Fibroblast of the conjunctiva (primary cell): ENCODE results near the gene KIAA1614.
"Not testable (repeated sequence)": the region's sequence is repeated elsewhere in the genome, so short reads cannot be mapped to it uniquely, and the experiment has no call there.

Experiments
- DNase-seq: peaks from one replicate; pipeline ENCODE4 v3.0.0-alpha.2; 2010; ENCODE audit warnings: low read depth

The KIAA1614 gene

GRCh38 chr1:180946056-180946455 is 33.4 kb downstream of the KIAA1614 start:
- DNase-seq, result no peak

- no peak for DNase-seq
Measured at GRCh38 chr1:180946541-180947498, 34.1 kb downstream of the KIAA1614 start.

- no peak for DNase-seq
Measured at GRCh38 chr1:180947499-180947885, 34.8 kb downstream of the KIAA1614 start.

GRCh38 chr1:180947901-180948640 is 35.4 kb downstream of the KIAA1614 start:
- no peak for DNase-seq

GRCh38 chr1:180948641-180949615 is 36.2 kb downstream of the KIAA1614 start:
- no peak for DNase-seq

GRCh38 chr1:180949616-180950000 is 36.9 kb downstream of the KIAA1614 start:
- no peak for DNase-seq

- no peak for DNase-seq
Measured at GRCh38 chr1:180950321-180950720, 37.6 kb downstream of the KIAA1614 start.

GRCh38 chr1:180951186-180951745 is 38.6 kb downstream of the KIAA1614 start:
- no peak for DNase-seq

GRCh38 chr1:180951836-180952656 is 39.3 kb downstream of the KIAA1614 start:
- DNase-seq, result no peak

GRCh38 chr1:180952657-180953013 is 39.9 kb downstream of the KIAA1614 start:
- DNase-seq, result no peak

GRCh38 chr1:180953291-180954004 is 40.8 kb downstream of the KIAA1614 start:
- DNase-seq, result no peak

GRCh38 chr1:180954005-180954800 is 41.5 kb downstream of the KIAA1614 start:
- DNase-seq, result peak; percentile 28

GRCh38 chr1:180954801-180955165 is 42.1 kb downstream of the KIAA1614 start:
- no peak for DNase-seq

GRCh38 chr1:180956028-180956640 is 43.4 kb downstream of the KIAA1614 start:
- no peak for DNase-seq

GRCh38 chr1:180959620-180960019 is 46.9 kb downstream of the KIAA1614 start:
- DNase-seq, result not testable (repeated sequence)

- no peak for DNase-seq
Measured at GRCh38 chr1:180961622-180962021, 48.9 kb downstream of the KIAA1614 start.

GRCh38 chr1:180962178-180962577 is 49.5 kb downstream of the KIAA1614 start:
- DNase-seq, result no peak

GRCh38 chr1:180964056-180964455 is 51.4 kb downstream of the KIAA1614 start:
- DNase-seq, result no peak

- no peak for DNase-seq
Measured at GRCh38 chr1:180964595-180964994, 51.9 kb downstream of the KIAA1614 start.
